Omental fat pad (tissue), 4 donors: Measurements from ENCODE around the gene YIPF1. TPM values are rescaled to one million over a fixed set of nuclear protein-coding genes. Genes with fewer than 3 reads are reported as not detected.
A peak's percentile ranks its signal among the peaks of the same experiment; 100 is the strongest.

Experiments used
- ATAC-seq: fragments of 150-250 bp; one replicate; pipeline ENCODE4 v1.9.1; 2016; ENCODE audit warnings: mild to moderate bottlenecking, moderate library complexity; ENCODE audit not compliant: low FRiP score
- DNase-seq: peaks from one replicate; pipeline ENCODE4 v3.0.0-alpha.2; 2019; ENCODE audit warnings: low spot score
- CTCF ChIP-seq, 3 donors: fragments of 450-650 bp; IDR thresholded peaks; one replicate each; pipeline ENCODE4 v1.5.1; 2016 to 2017; ENCODE audit warnings: antibody characterized with exemption in 3 of 3, mild to moderate bottlenecking in 3 of 3, moderate library complexity in 2 of 3
- total RNA-seq, 4 donors: library from RNA; depleted of rRNA; stranded (reverse); fragments of >200 nt; gene quantifications; one replicate each; pipeline ENCODE4 v1.1.0, GENCODE V29; 2016

Gene YIPF1
- total RNA-seq, 4 donors from 2014 or later = 14.8 to 29.4 (median 21.0) TPM

GRCh38 chr1:53909946-53910345 lies 20.3 kb upstream of the YIPF1 start:
- ATAC-seq (peak; percentile 73), DNase-seq (no peak)
- no peak for TF ChIP-seq CTCF (IDR thresholded peaks at IDR 0.05)

- no peak for ATAC-seq
Observed at GRCh38 chr1:53906121-53906520, 16.5 kb upstream of the YIPF1 start.

GRCh38 chr1:53905509-53905908 lies 15.9 kb upstream of the YIPF1 start:
- DNase-seq (no peak), ATAC-seq (no peak)
- TF ChIP-seq CTCF (IDR thresholded peaks at IDR 0.05) = no peak

More at GRCh38 chr1:53906121-53906520, 16.5 kb upstream of the YIPF1 start:
- DNase-seq = no peak
- no peak for TF ChIP-seq CTCF (IDR thresholded peaks at IDR 0.05)

GRCh38 chr1:53902235-53903138 lies 12.9 kb upstream of the YIPF1 start:
- ATAC-seq = no peak
- DNase-seq = no peak
- TF ChIP-seq CTCF (IDR thresholded peaks at IDR 0.05) = no peak

DNA sequence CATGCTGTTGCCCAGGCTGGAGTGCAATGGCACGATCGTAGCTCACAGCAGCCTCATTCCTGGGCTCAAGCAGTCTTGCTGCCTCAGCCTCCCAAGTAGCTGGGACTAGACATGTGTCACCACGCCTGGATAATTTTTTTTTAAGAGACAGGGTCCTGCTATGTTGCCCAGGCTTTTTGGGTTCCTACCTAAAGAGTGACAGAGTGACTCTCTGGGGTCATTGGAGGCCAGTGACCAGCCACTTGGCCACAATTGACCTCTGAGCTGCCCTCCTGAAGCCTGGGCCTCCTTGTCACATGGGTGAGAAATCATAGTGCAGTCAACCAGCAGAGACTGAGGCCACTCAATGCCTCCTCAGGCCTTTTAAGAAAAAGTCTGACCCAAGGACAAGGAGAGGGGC lies 10.1 kb upstream of the YIPF1 start:
- no peak for DNase-seq
- no peak for TF ChIP-seq CTCF (IDR thresholded peaks at IDR 0.05)
- no peak for ATAC-seq

DNA sequence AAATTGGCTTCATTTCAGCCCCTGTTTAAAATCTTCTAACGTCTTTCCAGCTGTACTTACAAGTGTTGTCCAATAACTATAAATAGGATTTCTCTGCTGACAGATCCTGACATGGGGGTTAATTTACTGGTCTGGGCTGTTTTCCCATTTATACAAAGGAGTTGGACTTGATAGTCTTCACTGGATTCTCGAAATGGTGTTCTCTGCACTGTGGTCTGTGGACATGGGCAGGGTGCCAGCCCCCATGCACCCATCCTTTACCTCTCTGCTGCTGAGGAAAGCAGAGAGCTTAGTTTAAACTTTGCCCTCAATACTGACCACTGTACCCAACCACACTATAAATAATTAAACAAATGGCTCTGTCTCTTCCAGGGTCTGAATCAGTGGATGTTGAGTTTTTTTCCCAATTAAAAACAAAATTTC lies 9.6 kb upstream of the YIPF1 start:
- no peak for TF ChIP-seq CTCF (IDR thresholded peaks at IDR 0.05)
- no peak for DNase-seq
- ATAC-seq = no peak
